Stimulated activated CD8-positive, alpha-beta memory T cell treated with anti-CD3 and anti-CD28 coated beads, Interleukin-4, amount 100 ng/mL, for 48 hours (primary cell): Measurements from ENCODE around the gene NUDCD3.
"Not testable (repeated sequence)": the region's sequence is repeated elsewhere in the genome, so short reads cannot be mapped to it uniquely, and the experiment has no call there.

Experiments used
- DNase-seq: peaks from one replicate; pipeline ENCODE4 v3.0.0-alpha.2; 2020

NUDCD3 gene

GRCh38 chr7:44441079-44441478 lies 49.4 kb downstream of the NUDCD3 start:
- no peak for DNase-seq

- no peak for DNase-seq
Measured at GRCh38 chr7:44440577-44441078, 49.8 kb downstream of the NUDCD3 start.

GRCh38 chr7:44439926-44440325 lies 50.5 kb downstream of the NUDCD3 start:
- DNase-seq = no peak

- DNase-seq = no peak
Measured at GRCh38 chr7:44438816-44439215, 51.6 kb downstream of the NUDCD3 start.

GRCh38 chr7:44434201-44434600 lies 56.3 kb downstream of the NUDCD3 start:
- no peak for DNase-seq

- DNase-seq = no peak
Measured at GRCh38 chr7:44433255-44434022, 57.0 kb downstream of the NUDCD3 start.

- no peak for DNase-seq
Measured at GRCh38 chr7:44432381-44432977, 58.0 kb downstream of the NUDCD3 start.

- no peak for DNase-seq
Measured at GRCh38 chr7:44431091-44431608, 59.3 kb downstream of the NUDCD3 start.

GRCh38 chr7:44430054-44430453 lies 60.4 kb downstream of the NUDCD3 start:
- no peak for DNase-seq

- not testable (repeated sequence) for DNase-seq
Measured at GRCh38 chr7:44424762-44425161, 65.7 kb downstream of the NUDCD3 start.

GRCh38 chr7:44416941-44417340 lies 73.5 kb downstream of the NUDCD3 start:
- DNase-seq = no peak

- DNase-seq = no peak
Measured at GRCh38 chr7:44415510-44415909, 74.9 kb downstream of the NUDCD3 start.

GRCh38 chr7:44415047-44415446 lies 75.4 kb downstream of the NUDCD3 start:
- no peak for DNase-seq

- no peak for DNase-seq
Measured at GRCh38 chr7:44411306-44411705, 79.2 kb downstream of the NUDCD3 start.

GRCh38 chr7:44408596-44408995 lies 81.9 kb downstream of the NUDCD3 start:
- DNase-seq = no peak

- no peak for DNase-seq
Measured at GRCh38 chr7:44403775-44404174, 86.7 kb downstream of the NUDCD3 start.

GRCh38 chr7:44403176-44403759 lies 87.2 kb downstream of the NUDCD3 start:
- no peak for DNase-seq

- DNase-seq = no peak
Measured at GRCh38 chr7:44402401-44403060, 87.9 kb downstream of the NUDCD3 start.

GRCh38 chr7:44401692-44402091 lies 88.8 kb downstream of the NUDCD3 start:
- no peak for DNase-seq

- DNase-seq = no peak
Measured at GRCh38 chr7:44400033-44400511, 90.4 kb downstream of the NUDCD3 start.

GRCh38 chr7:44398953-44399574 lies 91.4 kb downstream of the NUDCD3 start:
- no peak for DNase-seq

- DNase-seq = no peak
Measured at GRCh38 chr7:44398511-44398911, 91.9 kb downstream of the NUDCD3 start.
